ENCODE results near the gene TSPAN13.

GRCh38 chr7:16803125-16803524 is 49.6 kb downstream of the TSPAN13 start:
- TF ChIP-seq CTCF (IDR thresholded peaks at IDR 0.05) (no peak), POLR2AphosphoS5 (IDR thresholded peaks at IDR 0.05) (no peak)
